Measurements from ENCODE around the gene CENPP. TPM values are rescaled to one million over a fixed set of nuclear protein-coding genes. Genes with fewer than 3 reads are reported as not detected.

CENPP gene
- total and polyA plus RNA-seq, 2 donors from 2014 or later: 1.2 to 4.2 TPM

- Histone ChIP-seq H3K4me1 (ENCODE audit: control insufficient read depth in 2 of 3, insufficient read depth in 2 of 3, low read depth in 1 of 3, low read length in 3 of 3) (peaks cover 8 to 11% (median 9%) of the 10 kb centered on the region in 3 donors), H3K9ac (ENCODE audit: low read length in 3 of 3) (peak overlapping the region in 1 of 3 donors; percentile 4), H3K27ac (ENCODE audit: low read depth in 2 of 2, low read length in 2 of 2) (peak overlapping the region; percentile 47 to 61), H3K9me3 (ENCODE audit: control insufficient read depth in 2 of 3, insufficient read depth in 1 of 3, low read length in 3 of 3) (peaks cover 0 to 2% (median 0%) of the 10 kb centered on the region in 3 donors), H3K27me3 (ENCODE audit: control insufficient read depth, insufficient read depth, low read length) (no peaks in the 10 kb centered on the region), H3K4me3 (ENCODE audit: low read length in 3 of 3) (no peak overlapping the region), H3K36me3 (ENCODE audit: control insufficient read depth in 2 of 3, insufficient read depth in 3 of 3, low read length in 3 of 3) (peaks cover 0 to 9% (median 8%) of the 10 kb centered on the region in 3 donors)
- DNase-seq (peak in 2 of 5 donors; percentile 45 to 86), FAIRE-seq (no peak)
- TF ChIP-seq, protein P1, sequence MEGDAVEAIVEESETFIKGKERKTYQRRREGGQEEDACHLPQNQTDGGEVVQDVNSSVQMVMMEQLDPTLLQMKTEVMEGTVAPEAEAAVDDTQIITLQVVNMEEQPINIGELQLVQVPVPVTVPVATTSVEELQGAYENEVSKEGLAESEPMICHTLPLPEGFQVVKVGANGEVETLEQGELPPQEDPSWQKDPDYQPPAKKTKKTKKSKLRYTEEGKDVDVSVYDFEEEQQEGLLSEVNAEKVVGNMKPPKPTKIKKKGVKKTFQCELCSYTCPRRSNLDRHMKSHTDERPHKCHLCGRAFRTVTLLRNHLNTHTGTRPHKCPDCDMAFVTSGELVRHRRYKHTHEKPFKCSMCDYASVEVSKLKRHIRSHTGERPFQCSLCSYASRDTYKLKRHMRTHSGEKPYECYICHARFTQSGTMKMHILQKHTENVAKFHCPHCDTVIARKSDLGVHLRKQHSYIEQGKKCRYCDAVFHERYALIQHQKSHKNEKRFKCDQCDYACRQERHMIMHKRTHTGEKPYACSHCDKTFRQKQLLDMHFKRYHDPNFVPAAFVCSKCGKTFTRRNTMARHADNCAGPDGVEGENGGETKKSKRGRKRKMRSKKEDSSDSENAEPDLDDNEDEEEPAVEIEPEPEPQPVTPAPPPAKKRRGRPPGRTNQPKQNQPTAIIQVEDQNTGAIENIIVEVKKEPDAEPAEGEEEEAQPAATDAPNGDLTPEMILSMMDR (IDR thresholded peaks at IDR 0.05; ENCODE audit: borderline replicate concordance, extremely low read depth, insufficient read depth): no peak
- intact Hi-C loops (cut with DNase I): no loop called here
Observed at GRCh38 chr9:92608909-92609445, 283.2 kb downstream of the CENPP start.

GRCh38 chr9:92610470-92611420 is 285.0 kb downstream of the CENPP start:
- no peak overlapping the region for H3K4me3 ChIP-seq (ENCODE audit: low read length in 3 of 3)
- no peaks in the 10 kb centered on the region for H3K27me3 ChIP-seq (ENCODE audit: control insufficient read depth, insufficient read depth, low read length)
- no peak overlapping the region for H3K9ac ChIP-seq (ENCODE audit: low read length in 3 of 3)
- H3K36me3 ChIP-seq (ENCODE audit: control insufficient read depth in 2 of 3, insufficient read depth in 3 of 3, low read length in 3 of 3): peaks cover 0 to 15% (median 14%) of the 10 kb centered on the region in 3 donors
- FAIRE-seq: no peak
- TF ChIP-seq, protein P1 (IDR thresholded peaks at IDR 0.05; ENCODE audit: borderline replicate concordance, extremely low read depth, insufficient read depth): no peak
- intact Hi-C loops (cut with DNase I): no loop called here
- peaks cover 11 to 14% (median 11%) of the 10 kb centered on the region in 3 donors for H3K4me1 ChIP-seq (ENCODE audit: control insufficient read depth in 2 of 3, insufficient read depth in 2 of 3, low read depth in 1 of 3, low read length in 3 of 3)
- DNase-seq: peak in 1 of 5 donors; percentile 73
- H3K27ac ChIP-seq (ENCODE audit: low read depth in 2 of 2, low read length in 2 of 2): no peak overlapping the region
- H3K9me3 ChIP-seq (ENCODE audit: control insufficient read depth in 2 of 3, insufficient read depth in 1 of 3, low read length in 3 of 3): no peaks in the 10 kb centered on the region

DNA sequence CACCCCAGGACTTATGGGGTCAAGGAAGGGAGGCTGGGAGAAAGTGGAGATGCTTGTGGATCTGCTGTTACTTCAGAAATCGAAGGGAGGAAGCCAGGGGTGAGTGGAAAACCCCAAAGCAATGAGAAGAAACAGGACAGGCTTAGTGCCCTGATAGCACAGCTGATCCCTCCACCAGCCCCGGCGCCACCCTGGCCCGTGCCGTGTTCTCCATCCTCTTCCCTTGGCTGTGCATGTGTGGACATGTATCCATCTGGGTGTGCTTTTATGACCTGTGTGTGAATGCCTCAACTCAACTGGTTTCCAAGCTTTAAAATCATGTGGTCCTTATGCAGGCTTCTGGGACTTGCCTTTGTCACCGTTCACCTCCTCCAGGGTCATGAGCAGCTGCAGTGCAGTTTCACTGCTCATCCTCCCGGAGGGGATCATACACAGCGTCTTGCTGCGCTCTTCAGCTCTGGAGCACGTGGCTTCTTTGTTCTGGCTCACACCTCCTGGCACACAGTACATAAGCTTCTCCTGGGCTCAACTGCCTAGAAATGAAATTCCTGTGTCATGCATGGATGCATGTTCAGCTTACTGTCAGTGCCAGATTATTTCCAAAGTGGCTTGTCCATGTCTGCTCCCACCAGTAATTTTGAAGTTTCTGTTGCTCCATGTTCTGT is 286.0 kb downstream of the CENPP start:
- H3K36me3 ChIP-seq (ENCODE audit: control insufficient read depth in 2 of 3, insufficient read depth in 3 of 3, low read length in 3 of 3): peaks cover 0 to 16% (median 14%) of the 10 kb centered on the region in 3 donors
- DNase-seq (no peak), FAIRE-seq (no peak)
- no peak overlapping the region for H3K9ac ChIP-seq (ENCODE audit: low read length in 3 of 3)
- no peak overlapping the region for H3K4me3 ChIP-seq (ENCODE audit: low read length in 3 of 3)
- H3K27ac ChIP-seq (ENCODE audit: low read depth in 2 of 2, low read length in 2 of 2): no peak overlapping the region
- intact Hi-C loops (cut with DNase I): no loop called here
- peaks cover 11 to 14% (median 14%) of the 10 kb centered on the region in 3 donors for H3K4me1 ChIP-seq (ENCODE audit: control insufficient read depth in 2 of 3, insufficient read depth in 2 of 3, low read depth in 1 of 3, low read length in 3 of 3)
- H3K27me3 ChIP-seq (ENCODE audit: control insufficient read depth, insufficient read depth, low read length): no peaks in the 10 kb centered on the region
- H3K9me3 ChIP-seq (ENCODE audit: control insufficient read depth in 2 of 3, insufficient read depth in 1 of 3, low read length in 3 of 3): no peaks in the 10 kb centered on the region
- TF ChIP-seq, protein P1 (IDR thresholded peaks at IDR 0.05; ENCODE audit: borderline replicate concordance, extremely low read depth, insufficient read depth): no peak

Data from kidney (tissue), 14 donors.